HepG2 (cell line): Measurements from ENCODE around the gene TUBG1. TPM values are rescaled to one million over a fixed set of nuclear protein-coding genes. Genes with fewer than 3 reads are reported as not detected.

Source experiments
- DR1 ChIP-seq: sonication (generic); formaldehyde crosslinking; IDR thresholded peaks from 2 replicates; pipeline ENCODE4 v1.8.0; 2021; ENCODE audit warnings: mild to moderate bottlenecking, missing genetic modification reagents, inconsistent platforms
- GTF3A ChIP-seq: sonication (generic); formaldehyde crosslinking; conservative IDR thresholded peaks from 2 replicates; pipeline ENCODE4 v1.4.0; 2020; ENCODE audit warnings: mild to moderate bottlenecking, missing genetic modification reagents
- HOXD1 ChIP-seq: sonication (generic); formaldehyde crosslinking; IDR thresholded peaks from 2 replicates; pipeline ENCODE4 v1.5.0; 2020; ENCODE audit warnings: missing genetic modification reagents
- NFE2L1 ChIP-seq: sonication (generic); formaldehyde crosslinking; IDR thresholded peaks from 2 replicates; pipeline ENCODE4 v1.4.0; 2020; ENCODE audit warnings: missing genetic modification reagents, mild to moderate bottlenecking, borderline replicate concordance
- ZHX2 ChIP-seq, 2 experiments: sonication (generic) in 1 of 2; formaldehyde crosslinking in 1 of 2; IDR thresholded peaks; 2 replicates each; pipeline versions ENCODE4 v1.6.1 to v1.9.0; 2014 to 2022; ENCODE audit warnings: antibody characterized with exemption in 1 of 2, borderline replicate concordance in 1 of 2, inconsistent platforms in 1 of 2, low read depth in 1 of 2, missing genetic modification reagents in 1 of 2
- ZNF567 ChIP-seq: sonication (generic); formaldehyde crosslinking; IDR thresholded peaks from 2 replicates; pipeline ENCODE4 v1.8.1; 2023; ENCODE audit warnings: mild to moderate bottlenecking, missing genetic modification reagents, borderline replicate concordance
- ZNF616 ChIP-seq: sonication (generic); formaldehyde crosslinking; IDR thresholded peaks from 2 replicates; pipeline ENCODE4 v1.5.0; 2020; ENCODE audit warnings: low read depth, mild to moderate bottlenecking, missing genetic modification reagents
- ZNF619 ChIP-seq: sonication (generic); formaldehyde crosslinking; IDR thresholded peaks from 2 replicates; pipeline ENCODE4 v1.4.0; 2020; ENCODE audit warnings: mild to moderate bottlenecking, missing genetic modification reagents
- ZNF790 ChIP-seq: sonication (generic); formaldehyde crosslinking; IDR thresholded peaks from 2 replicates; pipeline ENCODE4 v1.8.0; 2022; ENCODE audit warnings: missing genetic modification reagents, mild to moderate bottlenecking, borderline replicate concordance
- ZSCAN30 ChIP-seq: sonication (generic); formaldehyde crosslinking; IDR thresholded peaks from 2 replicates; pipeline ENCODE4 v1.5.0; 2020; ENCODE audit warnings: mild to moderate bottlenecking, missing genetic modification reagents
- polyA plus RNA-seq, 8 experiments: library from polyadenylated mRNA; depleted of rRNA in 3 of 8; stranded (reverse) in 7 of 8; unstranded in 1 of 8; fragments of >200 nt; fragmentation: Illumina TruSeq in 4 of 8; extraction: Trizol in 4 of 8; gene quantifications; 2 replicates each; pipeline versions ENCODE4 v1.2.1 to v1.2.3, GENCODE V29; 2011 to 2016; ENCODE audit warnings: low read depth in 4 of 8, missing spikeins in 1 of 8, mixed read lengths in 1 of 8; ENCODE audit not compliant: insufficient read depth in 1 of 8
- total RNA-seq, 5 experiments: library from RNA; depleted of rRNA; stranded (reverse); fragments of >200 nt; fragmentation: Illumina TruSeq; extraction: Trizol; gene quantifications; 2 replicates each; pipeline ENCODE4 v1.2.3, GENCODE V29; 2016; ENCODE audit warnings: low read depth in 1 of 5
- TF ChIP-seq, protein P1 (sequence below): sonication (generic); formaldehyde crosslinking; IDR thresholded peaks from 2 replicates; pipeline ENCODE4 v1.4.0; 2020; ENCODE audit warnings: mild to moderate bottlenecking, missing genetic modification reagents
- TF ChIP-seq, protein P2 (sequence below): IDR thresholded peaks from 2 replicates; pipeline ENCODE4 v1.6.1; 2016; ENCODE audit warnings: low read depth, missing genetic modification reagents, missing compliant biosample characterization
- TF ChIP-seq, protein P3 (sequence below): sonication (generic); formaldehyde crosslinking; IDR thresholded peaks from 2 replicates; pipeline ENCODE4 v1.5.1; 2020; ENCODE audit warnings: missing genetic modification reagents, mild to moderate bottlenecking, borderline replicate concordance

TUBG1 gene
- total and polyA plus RNA-seq, 2 of the 13 experiments (the other 11 are each of a cell fraction or from before 2014, with no cell fraction given), result 74.1 to 137 TPM

DNA sequence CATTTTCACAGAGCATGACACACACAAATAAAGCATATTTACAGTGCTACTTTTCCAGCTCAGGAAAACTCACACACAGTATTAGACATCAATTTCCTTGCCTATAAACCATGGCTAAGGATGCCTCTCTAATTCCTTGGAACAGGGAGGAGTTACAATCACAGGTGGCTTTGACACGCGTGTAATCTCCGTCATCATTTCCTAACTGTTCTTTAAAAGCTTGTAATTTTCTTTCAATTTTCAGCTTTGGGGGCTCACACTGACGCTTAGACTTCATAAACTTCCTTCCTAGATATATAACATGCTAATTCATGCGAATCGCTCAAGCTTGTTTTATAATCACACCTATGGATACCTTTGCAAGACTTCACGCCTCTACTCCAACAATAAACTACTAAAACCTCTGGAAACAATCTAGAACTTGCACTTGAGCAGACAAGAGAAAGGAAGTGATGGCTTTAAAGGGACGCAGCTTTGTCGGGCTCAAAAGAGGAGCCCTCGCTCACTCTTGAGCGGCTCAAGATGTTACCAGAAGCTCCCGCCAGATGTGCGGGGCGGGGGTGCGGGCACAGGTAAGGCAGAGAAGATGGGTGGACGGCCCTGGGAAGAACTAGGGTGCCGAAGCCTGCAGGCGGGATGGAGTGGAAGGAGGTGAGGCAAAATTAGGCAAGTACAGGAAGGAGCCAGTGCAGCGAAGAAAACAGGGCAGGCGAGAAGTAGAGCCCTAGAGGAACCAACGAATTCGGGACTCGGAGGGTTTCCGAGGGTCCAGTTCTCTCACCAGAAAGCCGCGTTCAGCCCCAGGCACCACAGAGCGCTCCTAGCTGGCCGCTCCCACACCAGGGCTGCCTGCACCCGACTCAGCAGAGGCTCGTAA lies 940 bp upstream of the TUBG1 start (continued):
- TF ChIP-seq, protein P1, sequence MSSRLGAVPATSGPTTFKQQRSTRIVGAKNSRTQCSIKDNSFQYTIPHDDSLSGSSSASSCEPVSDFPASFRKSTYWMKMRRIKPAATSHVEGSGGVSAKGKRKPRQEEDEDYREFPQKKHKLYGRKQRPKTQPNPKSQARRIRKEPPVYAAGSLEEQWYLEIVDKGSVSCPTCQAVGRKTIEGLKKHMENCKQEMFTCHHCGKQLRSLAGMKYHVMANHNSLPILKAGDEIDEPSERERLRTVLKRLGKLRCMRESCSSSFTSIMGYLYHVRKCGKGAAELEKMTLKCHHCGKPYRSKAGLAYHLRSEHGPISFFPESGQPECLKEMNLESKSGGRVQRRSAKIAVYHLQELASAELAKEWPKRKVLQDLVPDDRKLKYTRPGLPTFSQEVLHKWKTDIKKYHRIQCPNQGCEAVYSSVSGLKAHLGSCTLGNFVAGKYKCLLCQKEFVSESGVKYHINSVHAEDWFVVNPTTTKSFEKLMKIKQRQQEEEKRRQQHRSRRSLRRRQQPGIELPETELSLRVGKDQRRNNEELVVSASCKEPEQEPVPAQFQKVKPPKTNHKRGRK (CRISPR knock-in tag), result no peak
- TF ChIP-seq ZHX2 (IDR thresholded peaks at IDR 0.05; ENCODE audit: low read depth) (no peak), ZHX2 (CRISPR knock-in tag; IDR thresholded peaks at IDR 0.05; ENCODE audit: borderline replicate concordance) (no peak), DR1 (CRISPR knock-in tag) (no peak), NFE2L1 (CRISPR knock-in tag) (no peak), ZSCAN30 (CRISPR knock-in tag) (0 out of 2 replicates have a peak, but pooled peaks have one; percentile 58), ZNF619 (CRISPR knock-in tag) (0 out of 2 replicates have a peak, but pooled peaks have one; percentile 1), HOXD1 (no peak), ZNF616 (peak; percentile 29; the same call in 1 of the 2 replicates), ZNF567 (no peak), GTF3A (CRISPR knock-in tag) (0 out of 2 replicates have a peak, but pooled peaks have one; percentile 12), ZNF790 (no peak)
- TF ChIP-seq, protein P2, sequence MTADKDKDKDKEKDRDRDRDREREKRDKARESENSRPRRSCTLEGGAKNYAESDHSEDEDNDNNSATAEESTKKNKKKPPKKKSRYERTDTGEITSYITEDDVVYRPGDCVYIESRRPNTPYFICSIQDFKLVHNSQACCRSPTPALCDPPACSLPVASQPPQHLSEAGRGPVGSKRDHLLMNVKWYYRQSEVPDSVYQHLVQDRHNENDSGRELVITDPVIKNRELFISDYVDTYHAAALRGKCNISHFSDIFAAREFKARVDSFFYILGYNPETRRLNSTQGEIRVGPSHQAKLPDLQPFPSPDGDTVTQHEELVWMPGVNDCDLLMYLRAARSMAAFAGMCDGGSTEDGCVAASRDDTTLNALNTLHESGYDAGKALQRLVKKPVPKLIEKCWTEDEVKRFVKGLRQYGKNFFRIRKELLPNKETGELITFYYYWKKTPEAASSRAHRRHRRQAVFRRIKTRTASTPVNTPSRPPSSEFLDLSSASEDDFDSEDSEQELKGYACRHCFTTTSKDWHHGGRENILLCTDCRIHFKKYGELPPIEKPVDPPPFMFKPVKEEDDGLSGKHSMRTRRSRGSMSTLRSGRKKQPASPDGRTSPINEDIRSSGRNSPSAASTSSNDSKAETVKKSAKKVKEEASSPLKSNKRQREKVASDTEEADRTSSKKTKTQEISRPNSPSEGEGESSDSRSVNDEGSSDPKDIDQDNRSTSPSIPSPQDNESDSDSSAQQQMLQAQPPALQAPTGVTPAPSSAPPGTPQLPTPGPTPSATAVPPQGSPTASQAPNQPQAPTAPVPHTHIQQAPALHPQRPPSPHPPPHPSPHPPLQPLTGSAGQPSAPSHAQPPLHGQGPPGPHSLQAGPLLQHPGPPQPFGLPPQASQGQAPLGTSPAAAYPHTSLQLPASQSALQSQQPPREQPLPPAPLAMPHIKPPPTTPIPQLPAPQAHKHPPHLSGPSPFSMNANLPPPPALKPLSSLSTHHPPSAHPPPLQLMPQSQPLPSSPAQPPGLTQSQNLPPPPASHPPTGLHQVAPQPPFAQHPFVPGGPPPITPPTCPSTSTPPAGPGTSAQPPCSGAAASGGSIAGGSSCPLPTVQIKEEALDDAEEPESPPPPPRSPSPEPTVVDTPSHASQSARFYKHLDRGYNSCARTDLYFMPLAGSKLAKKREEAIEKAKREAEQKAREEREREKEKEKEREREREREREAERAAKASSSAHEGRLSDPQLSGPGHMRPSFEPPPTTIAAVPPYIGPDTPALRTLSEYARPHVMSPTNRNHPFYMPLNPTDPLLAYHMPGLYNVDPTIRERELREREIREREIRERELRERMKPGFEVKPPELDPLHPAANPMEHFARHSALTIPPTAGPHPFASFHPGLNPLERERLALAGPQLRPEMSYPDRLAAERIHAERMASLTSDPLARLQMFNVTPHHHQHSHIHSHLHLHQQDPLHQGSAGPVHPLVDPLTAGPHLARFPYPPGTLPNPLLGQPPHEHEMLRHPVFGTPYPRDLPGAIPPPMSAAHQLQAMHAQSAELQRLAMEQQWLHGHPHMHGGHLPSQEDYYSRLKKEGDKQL (CRISPR knock-in tag), result no peak
- TF ChIP-seq, protein P3, sequence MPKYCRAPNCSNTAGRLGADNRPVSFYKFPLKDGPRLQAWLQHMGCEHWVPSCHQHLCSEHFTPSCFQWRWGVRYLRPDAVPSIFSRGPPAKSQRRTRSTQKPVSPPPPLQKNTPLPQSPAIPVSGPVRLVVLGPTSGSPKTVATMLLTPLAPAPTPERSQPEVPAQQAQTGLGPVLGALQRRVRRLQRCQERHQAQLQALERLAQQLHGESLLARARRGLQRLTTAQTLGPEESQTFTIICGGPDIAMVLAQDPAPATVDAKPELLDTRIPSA, result 0 out of 2 replicates have a peak, but pooled peaks have one; percentile 15
